Small intestine (tissue), 7 donors: ENCODE results near the gene GLUL. TPM values are rescaled to one million over a fixed set of nuclear protein-coding genes. Genes with fewer than 3 reads are reported as not detected.

Experiments used
- DNase-seq, 2 donors: peaks; one replicate each; pipeline versions ENCODE4 v3.0.0 to v3.0.0-alpha.2; 2013
- FAIRE-seq: peaks from 2 replicates; lab custom pipeline; 2012; peaks lifted over from hg19 to GRCh38; lab: Jason Lieb, UNC
- H3K27ac ChIP-seq, 3 donors: one replicate each; pipeline ENCODE4 v1.5.1; 2013; ENCODE audit warnings: low read length in 2 of 3, mild to moderate bottlenecking in 2 of 3, control low read depth in 1 of 3, inconsistent platforms in 1 of 3, low read depth in 1 of 3, moderate library complexity in 1 of 3
- H3K27me3 ChIP-seq, 3 donors: one replicate each; pipeline ENCODE4 v1.6.1; 2013; ENCODE audit warnings: low read length in 3 of 3, inconsistent platforms in 1 of 3; ENCODE audit not compliant: control insufficient read depth in 3 of 3, insufficient read depth in 3 of 3
- H3K36me3 ChIP-seq, 3 donors: one replicate each; pipeline ENCODE4 v1.6.1; 2013; ENCODE audit warnings: low read length in 3 of 3, inconsistent platforms in 1 of 3, low read depth in 1 of 3, mild to moderate bottlenecking in 1 of 3, moderate library complexity in 1 of 3; ENCODE audit not compliant: control insufficient read depth in 3 of 3, insufficient read depth in 2 of 3
- H3K4me1 ChIP-seq, 3 donors: one replicate each; pipeline ENCODE4 v1.6.1; 2013; ENCODE audit warnings: low read length in 2 of 3, inconsistent platforms in 1 of 3, low read depth in 1 of 3, mild to moderate bottlenecking in 1 of 3, moderate library complexity in 1 of 3; ENCODE audit not compliant: control insufficient read depth in 3 of 3, insufficient read depth in 2 of 3
- H3K4me3 ChIP-seq, 3 donors: one replicate each; pipeline ENCODE4 v1.5.1; 2013; ENCODE audit warnings: low read length in 3 of 3, control low read depth in 1 of 3, inconsistent platforms in 1 of 3, low read depth in 1 of 3, mild to moderate bottlenecking in 1 of 3, moderate library complexity in 1 of 3
- H3K9me3 ChIP-seq, 2 donors: one replicate each; pipeline ENCODE4 v1.6.1; 2013; ENCODE audit warnings: low read depth in 1 of 2, low read length in 1 of 2; ENCODE audit not compliant: control insufficient read depth in 2 of 2, insufficient read depth in 1 of 2
- WGBS, 3 donors: extraction: QIAGEN DNeasy Blood & Tissue Kit; methylation state at CpG; one replicate each; pipeline ENCODE4 v1.1.7; 2013; 5-methylcytosine and 5-hydroxymethylcytosine counted together
- polyA plus RNA-seq, 4 donors: library from polyadenylated mRNA; stranded (reverse) in 3 of 4; unstranded in 1 of 4; fragments of 200-250 nt in 3 of 4; fragments of 120-200 nt in 1 of 4; gene quantifications; one replicate each; pipeline versions ENCODE4 v1.2.1 to v1.2.3, GENCODE V29; 2013
- donor health status: healthy with polysubstance abuse.
- donor health status: control.
- donor health status: control.
- donor health status: Bipolar disorder and iron deficiency.
- donor health status: healthy.

Gene GLUL
- polyA plus RNA-seq, 4 donors, result 75.8 to 422 (median 153) TPM

DNA sequence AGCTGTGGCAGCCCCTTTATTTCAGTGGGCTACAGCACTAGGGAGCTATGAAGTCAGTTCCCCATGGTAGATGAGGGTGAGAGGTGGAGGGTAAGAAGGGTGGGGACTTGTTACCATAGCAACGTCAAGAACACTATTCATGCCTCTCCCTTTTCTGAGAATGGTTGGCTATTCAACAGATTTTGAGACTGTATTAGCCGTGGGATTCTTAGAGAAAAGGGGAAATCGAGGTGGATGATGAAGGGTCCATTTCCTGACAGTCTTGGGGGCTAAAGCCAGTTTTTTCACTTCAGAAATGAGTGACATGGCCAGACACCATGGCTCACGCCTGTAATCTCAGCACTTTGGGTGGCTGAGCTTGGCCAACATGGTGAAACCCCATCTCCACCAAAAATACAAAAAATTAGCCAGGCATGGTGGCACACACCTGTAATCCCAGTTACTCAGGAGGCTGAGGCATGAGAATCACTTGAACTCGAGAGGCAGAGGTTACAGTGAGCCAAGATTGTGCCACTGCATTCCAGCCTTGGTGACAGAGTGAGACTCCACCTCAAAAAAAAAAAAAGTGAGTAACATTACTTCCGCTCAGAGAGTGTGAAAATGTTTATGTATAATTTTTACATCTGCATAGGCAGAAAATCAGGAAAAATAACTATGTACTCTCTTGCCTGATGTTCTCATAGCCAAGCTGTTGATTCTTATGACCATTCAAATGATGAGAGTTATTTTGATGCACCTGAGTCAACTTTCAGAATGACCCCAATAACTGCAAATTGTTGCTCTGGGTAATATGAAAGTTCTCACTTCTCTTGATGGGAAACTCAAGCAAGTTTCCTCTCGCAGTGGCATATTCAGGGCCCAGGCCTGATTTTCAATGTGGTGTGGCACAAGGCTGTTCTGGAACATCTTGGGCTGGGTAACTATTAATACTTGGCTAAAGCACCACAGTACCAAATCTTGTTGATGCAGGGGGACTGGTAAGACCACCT, 35.1 kb upstream of the GLUL start:
- no peak overlapping the region for H3K27ac ChIP-seq

DNA sequence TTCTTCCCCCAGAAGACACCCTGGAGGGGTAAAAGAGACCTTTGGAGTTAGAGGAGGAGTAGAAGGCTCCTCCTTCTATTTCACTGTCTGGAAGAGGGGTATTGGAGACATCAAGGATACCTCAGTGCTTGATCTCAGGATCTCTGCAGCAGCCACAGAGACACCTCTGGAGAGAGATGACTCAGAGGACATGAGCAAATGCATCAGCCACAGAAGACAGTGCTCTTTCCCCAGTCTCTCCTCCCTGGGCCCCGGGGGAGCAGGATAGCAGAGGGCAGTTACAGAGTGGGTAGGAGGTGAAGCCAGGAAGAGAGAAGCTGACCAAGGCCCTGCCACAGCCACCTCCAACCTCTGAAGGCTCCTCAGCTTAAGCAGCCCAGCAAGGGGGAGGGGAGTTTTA, 24.2 kb upstream of the GLUL start:
- Histone ChIP-seq H3K4me1 (no peaks in the 10 kb centered on the region), H3K36me3 (no peaks in the 10 kb centered on the region), H3K27me3 (no peaks in the 10 kb centered on the region), H3K27ac (no peak overlapping the region), H3K9me3 (no peaks in the 10 kb centered on the region), H3K4me3 (no peak overlapping the region)
- WGBS, 3 donors, result 50 to 64% (median 64%) methylated on average over 1 of the region's 1 CpG
- DNase-seq (no peak), FAIRE-seq (no peak)

More for the DNA sequence above, 35.1 kb upstream of the GLUL start:
- DNase-seq (no peak), FAIRE-seq (no peak)
- no peaks in the 10 kb centered on the region for H3K36me3 ChIP-seq
- H3K4me3 ChIP-seq, result no peak overlapping the region
- 65 to 75% (median 73%) methylated on average over 7 of the region's 7 CpGs for WGBS, 3 donors
- no peaks in the 10 kb centered on the region for H3K27me3 ChIP-seq
- H3K9me3 ChIP-seq, result no peaks in the 10 kb centered on the region
- no peaks in the 10 kb centered on the region for H3K4me1 ChIP-seq

DNA sequence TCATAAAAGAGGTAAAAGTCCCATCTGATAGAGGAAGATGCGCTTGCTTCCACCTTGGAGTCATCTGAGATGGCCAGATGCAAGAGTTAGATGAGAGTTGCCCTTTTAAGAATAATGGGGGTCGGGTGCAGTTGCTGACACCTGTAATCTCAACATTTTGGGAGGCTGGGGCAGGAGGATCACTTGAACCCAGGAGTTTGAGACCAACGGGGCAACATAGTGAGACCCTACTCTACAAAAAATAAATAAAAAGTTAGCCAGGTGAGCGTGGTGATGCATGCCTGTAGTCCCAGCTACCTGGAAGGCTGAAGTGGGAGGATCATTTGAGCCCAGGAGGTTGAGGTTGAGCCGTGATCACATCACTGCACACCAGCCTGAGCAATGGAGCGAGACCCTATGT, 22.4 kb upstream of the GLUL start:
- FAIRE-seq, result no peak

DNA sequence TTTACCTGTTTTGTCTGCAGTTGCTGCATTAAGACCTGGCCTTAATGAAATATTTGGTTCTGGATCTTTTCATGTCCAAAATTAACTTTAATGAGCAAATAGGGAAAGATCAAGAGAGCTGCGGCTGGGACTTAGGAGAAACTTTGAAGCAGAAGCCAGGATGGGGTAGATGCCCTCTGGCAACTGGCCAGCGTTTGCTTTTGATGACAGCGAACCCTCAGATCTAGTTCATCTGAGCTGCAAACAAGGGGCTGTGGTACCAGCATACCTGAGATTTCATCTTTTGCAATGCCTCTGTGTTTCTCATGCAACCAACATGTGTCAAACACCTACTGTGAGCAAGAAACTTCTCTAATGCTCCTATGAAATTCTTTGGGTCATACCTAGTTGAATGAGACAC, 21.9 kb upstream of the GLUL start:
- no peak for FAIRE-seq
- 71 to 83% (median 73%) methylated on average over 3 of the region's 3 CpGs for WGBS, 3 donors

More for the DNA sequence above, 22.4 kb upstream of the GLUL start:
- Histone ChIP-seq H3K4me1 (no peaks in the 10 kb centered on the region), H3K4me3 (no peak overlapping the region), H3K36me3 (no peaks in the 10 kb centered on the region), H3K9me3 (no peaks in the 10 kb centered on the region), H3K27ac (no peak overlapping the region), H3K27me3 (no peaks in the 10 kb centered on the region)
- WGBS, 3 donors, result 83 to 86% (median 86%) methylated on average over 6 of the region's 6 CpGs
- no peak for DNase-seq

DNA sequence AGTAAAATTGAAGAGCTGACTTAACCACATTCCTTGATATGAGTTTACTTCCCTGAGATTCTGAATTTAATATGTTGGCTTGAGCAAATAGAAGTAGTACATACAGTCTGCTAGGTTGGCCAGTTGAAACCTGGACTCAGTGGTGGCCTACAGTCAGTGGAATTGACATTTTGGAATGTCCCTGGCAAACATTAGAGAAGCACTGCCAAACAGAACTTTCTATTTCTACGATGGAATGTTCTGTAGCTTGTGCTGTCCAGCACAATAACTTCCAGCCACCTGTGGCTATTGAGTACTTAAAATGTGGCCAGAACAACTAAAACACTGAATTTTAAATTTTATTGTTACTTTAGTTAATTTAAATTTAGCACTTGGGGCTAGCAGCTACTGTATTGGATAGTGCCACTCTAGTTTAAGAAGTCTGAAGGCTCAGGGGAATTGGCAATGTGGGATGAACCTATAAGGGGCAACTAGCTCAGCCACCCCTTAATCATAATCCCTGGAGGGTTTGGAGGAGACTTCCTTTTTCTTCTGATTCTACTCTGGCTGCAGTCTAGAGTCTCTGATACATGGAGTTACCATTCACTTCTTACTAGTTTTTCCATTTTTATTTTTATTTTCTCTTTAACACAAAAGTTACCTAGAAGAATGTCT, 19.2 kb upstream of the GLUL start:
- DNase-seq (no peak), FAIRE-seq (no peak)
- no peak overlapping the region for H3K27ac ChIP-seq
- H3K36me3 ChIP-seq, result no peaks in the 10 kb centered on the region
- 61 to 80% (median 70%) methylated on average over 1 of the region's 1 CpG for WGBS, 3 donors
- peaks cover 0 to 1% of the 10 kb centered on the region in 2 donors for H3K9me3 ChIP-seq
- H3K4me1 ChIP-seq, result no peaks in the 10 kb centered on the region
- no peak overlapping the region for H3K4me3 ChIP-seq
- no peaks in the 10 kb centered on the region for H3K27me3 ChIP-seq

More for the DNA sequence above, 21.9 kb upstream of the GLUL start:
- Histone ChIP-seq H3K36me3 (no peaks in the 10 kb centered on the region), H3K9me3 (no peaks in the 10 kb centered on the region), H3K27me3 (no peaks in the 10 kb centered on the region), H3K4me1 (no peaks in the 10 kb centered on the region), H3K27ac (no peak overlapping the region), H3K4me3 (no peak overlapping the region)
- DNase-seq, result no peak

DNA sequence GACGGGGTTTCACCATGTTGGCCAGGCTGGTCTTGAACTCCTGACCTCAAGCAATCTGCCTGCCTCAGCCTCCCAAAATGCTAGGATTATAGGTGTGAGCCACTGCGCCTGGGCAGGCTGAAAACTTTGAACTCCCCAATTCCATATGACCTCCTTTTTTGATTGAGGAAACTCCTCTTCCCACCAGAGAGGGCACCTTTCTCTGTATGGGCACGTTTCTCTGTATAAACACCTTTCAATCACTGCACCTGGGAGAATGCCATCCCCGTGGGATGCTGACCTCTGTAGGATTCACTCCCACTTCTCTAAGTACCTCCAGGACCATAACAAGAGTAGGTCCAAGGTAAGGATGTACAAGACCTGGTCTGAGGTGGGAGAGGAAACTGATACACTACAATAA, 18.5 kb upstream of the GLUL start:
- FAIRE-seq (no peak), DNase-seq (no peak)
- peaks cover 0 to 7% of the 10 kb centered on the region in 2 donors for H3K9me3 ChIP-seq
- H3K4me1 ChIP-seq, result no peaks in the 10 kb centered on the region
- WGBS, 3 donors, result 67 to 72% (median 72%) methylated on average over 4 of the region's 4 CpGs
- peaks cover 0 to 3% (median 0%) of the 10 kb centered on the region in 3 donors for H3K27me3 ChIP-seq
- H3K27ac ChIP-seq, result no peak overlapping the region
- H3K4me3 ChIP-seq, result no peak overlapping the region
- H3K36me3 ChIP-seq, result no peaks in the 10 kb centered on the region

DNA sequence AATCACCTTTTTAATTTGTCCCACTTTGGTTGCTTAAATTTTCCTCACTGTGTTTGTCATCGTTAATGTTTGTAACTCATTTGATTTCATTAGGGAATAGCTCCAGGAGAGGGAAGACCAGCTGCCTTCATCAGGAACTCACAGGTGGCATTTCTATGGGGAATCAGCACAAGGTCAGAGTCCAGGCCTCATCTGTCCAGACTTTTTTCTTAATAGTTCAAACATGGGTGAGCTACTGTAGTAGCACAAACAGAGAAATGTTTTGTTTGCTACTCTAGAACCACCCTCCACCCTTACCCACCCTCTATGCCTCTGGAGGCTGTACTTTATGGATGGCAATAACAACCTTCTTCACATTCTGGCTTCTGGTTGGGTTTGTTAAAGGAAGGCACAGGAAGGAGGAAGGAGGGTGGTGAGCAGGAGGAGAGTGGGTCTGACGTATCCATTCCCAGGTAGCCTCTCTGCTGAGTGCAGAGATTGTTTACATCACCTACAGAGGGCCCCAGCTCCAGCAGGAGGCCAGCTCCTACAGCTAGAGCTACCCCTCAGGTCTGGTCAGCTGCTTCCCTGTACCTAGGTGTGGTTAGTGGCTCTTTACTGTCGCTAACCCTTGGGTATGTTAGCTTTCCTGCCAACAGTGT, 17.0 kb upstream of the GLUL start:
- Histone ChIP-seq H3K27ac (peak overlapping the region in 1 of 3 donors; percentile 12), H3K4me3 (no peak overlapping the region), H3K9me3 (peaks cover 0 to 8% of the 10 kb centered on the region in 2 donors), H3K27me3 (peaks cover 0 to 3% (median 0%) of the 10 kb centered on the region in 3 donors), H3K36me3 (no peaks in the 10 kb centered on the region), H3K4me1 (no peaks in the 10 kb centered on the region)
- DNase-seq (peak; percentile 47 to 53), FAIRE-seq (no peak)
- WGBS, 3 donors, result 20 to 52% (median 31%) methylated on average over 3 of the region's 3 CpGs

DNA sequence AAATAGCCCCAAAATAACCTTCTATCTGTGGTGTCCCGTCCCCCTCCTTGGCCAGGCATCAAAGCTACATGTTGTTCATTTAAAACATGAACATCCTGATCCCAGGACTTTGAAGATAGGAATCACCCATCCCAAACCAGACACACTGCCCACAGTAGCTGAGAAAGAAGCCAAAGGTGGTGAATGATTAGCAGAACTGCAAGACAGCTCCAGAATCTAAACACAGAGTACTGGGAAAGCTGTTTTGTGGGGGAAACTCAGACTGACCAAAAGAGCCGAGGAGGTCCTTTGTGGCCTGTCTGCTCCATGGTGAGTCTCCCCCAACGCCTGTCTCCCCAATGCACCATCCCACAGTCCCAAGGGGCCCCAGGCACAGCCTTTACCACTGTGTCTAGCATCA, 16.1 kb upstream of the GLUL start:
- Histone ChIP-seq H3K4me3 (no peak overlapping the region), H3K4me1 (no peaks in the 10 kb centered on the region), H3K27ac (no peak overlapping the region), H3K27me3 (peaks cover 0 to 3% (median 0%) of the 10 kb centered on the region in 3 donors), H3K9me3 (peaks cover 0 to 8% of the 10 kb centered on the region in 2 donors), H3K36me3 (no peaks in the 10 kb centered on the region)
- 49 to 70% (median 58%) methylated on average over 3 of the region's 3 CpGs for WGBS, 3 donors
- DNase-seq (no peak), FAIRE-seq (no peak)
